Activated naive CD8-positive, alpha-beta T cell treated with anti-CD3 and anti-CD28 coated beads, Interleukin-2, amount 10 ng/mL, durations not matched to agents 7 days and 5 days (primary cell): ENCODE data around the gene POU2F1. TPM values are rescaled to one million over a fixed set of nuclear protein-coding genes. Genes with fewer than 3 reads are reported as not detected.
A peak's percentile ranks its signal among the peaks of the same experiment; 100 is the strongest.

Source experiments
- ATAC-seq: fragments of 150-1000 bp; cut with Tn5 transposase; one replicate; pipeline ENCODE4 v1.10.0; 2021; ENCODE audit warnings: low read depth, moderate library complexity
- POLR2A ChIA-PET: fragments of 350-600 bp; sonication (Branson Sonifier 250); formaldehyde crosslinking; loops from one replicate; lab custom pipeline; 2021; ENCODE audit warnings: antibody characterized with exemption; lab: Charles Lee
- DNase-seq: peaks from one replicate; pipeline ENCODE4 v3.0.0; 2021
- H3K27ac Mint-ChIP-seq: one replicate; pipeline ENCODE4 v1.8.0; 2022; ENCODE audit warnings: mild to moderate bottlenecking, mixed read lengths
- H3K27me3 Mint-ChIP-seq: one replicate; pipeline ENCODE4 v1.8.0; 2022; ENCODE audit warnings: mild to moderate bottlenecking, moderate library complexity, mixed read lengths
- H3K36me3 Mint-ChIP-seq: one replicate; pipeline ENCODE4 v1.8.0; 2021; ENCODE audit warnings: mild to moderate bottlenecking, mixed read lengths
- H3K4me1 Mint-ChIP-seq: one replicate; pipeline ENCODE4 v1.8.0; 2021; ENCODE audit warnings: mixed read lengths
- H3K4me3 Mint-ChIP-seq: one replicate; pipeline ENCODE4 v1.8.0; 2022; ENCODE audit warnings: mild to moderate bottlenecking, moderate library complexity, mixed read lengths
- H3K9me3 Mint-ChIP-seq: one replicate; pipeline ENCODE4 v1.8.0; 2021; ENCODE audit warnings: mixed read lengths
- total RNA-seq, 2 experiments: library from RNA; stranded (reverse); gene quantifications; one replicate each; pipeline ENCODE4 v1.2.3, GENCODE V29; 2021

POU2F1 gene
- total RNA-seq, 2 experiments from 2014 or later = 25.6 to 28.0 TPM

DNA sequence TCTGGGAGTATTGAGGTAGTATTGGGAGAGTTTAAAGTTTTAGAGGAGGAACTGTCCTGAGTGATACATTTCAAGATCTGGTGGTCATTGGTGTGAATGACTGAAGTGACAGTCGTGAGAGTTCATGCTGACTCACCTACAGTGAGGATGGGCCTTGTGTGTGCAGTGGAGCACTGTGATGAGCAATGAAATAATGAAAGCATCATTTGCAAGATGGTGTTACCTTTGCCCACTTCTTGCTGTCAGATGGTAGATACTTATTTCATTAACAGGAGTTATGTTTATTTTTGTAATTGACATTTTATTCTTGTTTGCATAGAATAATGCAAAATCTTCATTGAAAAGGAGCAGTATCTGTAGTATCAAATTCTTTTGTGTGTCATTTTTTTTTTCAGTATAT lies 29.0 kb downstream of the POU2F1 start:
- H3K27ac Mint-ChIP-seq = no peak overlapping the region
- ATAC-seq (no peak), DNase-seq (no peak)
- no peaks in the 10 kb centered on the region for H3K9me3 Mint-ChIP-seq
- H3K4me3 Mint-ChIP-seq = no peak overlapping the region
- H3K27me3 Mint-ChIP-seq = no peaks in the 10 kb centered on the region
- POLR2A ChIA-PET = no interaction called here
- peaks cover 23% of the 10 kb centered on the region for H3K36me3 Mint-ChIP-seq
- peaks cover 10% of the 10 kb centered on the region for H3K4me1 Mint-ChIP-seq

GRCh38 chr1:167250482-167250881 lies 29.8 kb downstream of the POU2F1 start:
- Mint-ChIP-seq H3K4me1 (peaks cover 11% of the 10 kb centered on the region), H3K9me3 (no peaks in the 10 kb centered on the region), H3K4me3 (no peak overlapping the region), H3K27ac (no peak overlapping the region), H3K36me3 (peaks cover 28% of the 10 kb centered on the region), H3K27me3 (no peaks in the 10 kb centered on the region)
- no peak for DNase-seq
- ATAC-seq = no peak
- POLR2A ChIA-PET = no interaction called here

DNA sequence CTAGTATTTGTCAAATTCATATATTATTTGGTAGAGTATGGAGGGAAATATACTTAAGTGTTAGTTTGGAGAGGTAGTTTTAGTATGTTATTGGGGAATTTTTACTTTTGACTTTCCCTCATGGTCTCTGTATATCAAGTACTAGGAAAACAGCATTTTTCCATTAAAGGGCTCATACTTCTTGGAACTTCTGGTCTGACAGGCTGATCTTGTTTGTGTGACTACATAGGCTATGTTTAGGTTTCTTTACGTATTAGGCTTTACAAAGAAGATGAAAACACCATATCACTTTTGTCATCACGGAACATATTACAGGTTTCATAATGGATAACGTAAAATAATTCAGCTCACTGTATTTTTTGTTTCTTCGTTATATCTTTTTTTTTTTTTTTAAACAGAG lies 30.8 kb downstream of the POU2F1 start:
- Mint-ChIP-seq H3K36me3 (peaks cover 31% of the 10 kb centered on the region), H3K9me3 (no peaks in the 10 kb centered on the region), H3K27me3 (no peaks in the 10 kb centered on the region), H3K4me3 (no peak overlapping the region), H3K4me1 (peaks cover 14% of the 10 kb centered on the region), H3K27ac (no peak overlapping the region)
- POLR2A ChIA-PET = interaction anchor here (1.0 kb wide), 1 partner anchor 31 kb away, joined by 3 read pairs; the partner anchor contains the start of gene POU2F1
- ATAC-seq (no peak), DNase-seq (no peak)

GRCh38 chr1:167252986-167253385 lies 32.3 kb downstream of the POU2F1 start:
- H3K4me1 Mint-ChIP-seq = peaks cover 14% of the 10 kb centered on the region
- no peak overlapping the region for H3K4me3 Mint-ChIP-seq
- peaks cover 31% of the 10 kb centered on the region for H3K36me3 Mint-ChIP-seq
- POLR2A ChIA-PET = no interaction called here
- H3K27ac Mint-ChIP-seq = no peak overlapping the region
- no peaks in the 10 kb centered on the region for H3K27me3 Mint-ChIP-seq
- no peaks in the 10 kb centered on the region for H3K9me3 Mint-ChIP-seq
- ATAC-seq (no peak), DNase-seq (no peak)

DNA sequence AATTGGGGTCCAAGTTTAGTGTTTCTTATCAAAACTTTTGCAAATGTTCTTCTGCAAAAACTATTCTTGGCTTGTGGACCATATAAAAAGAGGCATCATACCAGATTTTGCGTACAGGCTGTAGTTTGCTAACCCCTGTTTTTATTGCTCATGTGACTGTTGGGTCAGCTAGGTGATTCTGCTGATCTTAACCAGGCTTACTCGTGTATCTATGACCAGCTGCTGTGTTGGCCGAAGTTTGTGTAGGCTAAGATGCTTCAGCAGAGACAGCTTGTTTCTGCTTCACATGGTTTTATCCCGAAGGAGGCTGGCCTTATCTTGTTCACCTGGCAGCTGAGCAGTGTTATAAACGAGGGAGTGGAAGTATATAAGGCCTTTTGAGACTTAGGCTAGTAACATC lies 38.2 kb downstream of the POU2F1 start:
- no peak overlapping the region for H3K4me3 Mint-ChIP-seq
- no peak overlapping the region for H3K27ac Mint-ChIP-seq
- no peaks in the 10 kb centered on the region for H3K9me3 Mint-ChIP-seq
- H3K4me1 Mint-ChIP-seq = peaks cover 10% of the 10 kb centered on the region
- H3K36me3 Mint-ChIP-seq = peaks cover 16% of the 10 kb centered on the region
- no peak for DNase-seq
- POLR2A ChIA-PET = no interaction called here
- no peaks in the 10 kb centered on the region for H3K27me3 Mint-ChIP-seq
- no peak for ATAC-seq

DNA sequence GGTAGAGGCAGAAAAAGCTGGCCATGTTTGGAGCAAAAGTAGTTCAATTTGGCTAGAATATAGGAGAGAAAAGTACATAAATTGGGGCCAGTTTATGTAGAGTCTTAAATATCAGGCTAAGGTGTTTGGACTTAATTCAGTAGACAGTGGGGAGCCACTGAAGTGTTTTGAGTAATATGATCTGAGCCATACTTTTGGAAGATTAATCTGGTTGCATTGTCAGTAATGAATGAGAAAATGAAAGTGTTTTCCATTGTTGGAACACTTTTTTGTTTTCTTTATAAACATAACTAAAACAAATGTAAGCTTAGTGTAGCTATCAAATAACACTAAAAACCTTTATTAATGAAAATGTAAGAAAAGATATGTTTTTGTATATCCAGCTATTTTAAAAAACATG lies 42.1 kb downstream of the POU2F1 start:
- ATAC-seq = no peak
- H3K36me3 Mint-ChIP-seq = peaks cover 2% of the 10 kb centered on the region
- no peak for DNase-seq
- H3K4me3 Mint-ChIP-seq = no peak overlapping the region
- no peaks in the 10 kb centered on the region for H3K27me3 Mint-ChIP-seq
- peaks cover 11% of the 10 kb centered on the region for H3K4me1 Mint-ChIP-seq
- no peak overlapping the region for H3K27ac Mint-ChIP-seq
- POLR2A ChIA-PET = interaction anchor here (2.5 kb wide), 1 partner anchor 43 kb away, joined by 11 read pairs; the partner anchor contains the start of gene POU2F1
- H3K9me3 Mint-ChIP-seq = no peaks in the 10 kb centered on the region

DNA sequence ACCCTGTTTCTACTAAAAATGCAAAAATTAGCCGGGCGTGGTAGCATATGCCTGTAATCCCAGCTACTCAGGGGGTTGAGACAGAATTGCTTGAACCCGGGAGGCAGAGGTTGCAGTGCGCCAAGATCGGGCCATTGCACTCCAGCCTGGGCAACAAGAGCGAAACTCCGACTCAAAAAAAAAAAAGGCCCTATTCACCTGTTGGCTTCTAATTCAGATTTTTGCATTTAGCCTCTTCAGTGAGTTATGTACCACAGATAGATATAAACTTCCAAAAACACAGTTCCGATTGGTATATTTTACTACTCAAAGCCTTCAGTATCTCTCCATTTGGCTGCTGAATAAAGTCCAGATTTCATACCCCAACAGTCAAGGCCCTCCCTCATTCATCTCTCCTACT lies 42.7 kb downstream of the POU2F1 start:
- ATAC-seq (no peak), DNase-seq (no peak)
- POLR2A ChIA-PET = interaction anchor here (2.5 kb wide), 1 partner anchor 43 kb away, joined by 11 read pairs; the partner anchor contains the start of gene POU2F1
- Mint-ChIP-seq H3K4me1 (peaks cover 15% of the 10 kb centered on the region), H3K27me3 (no peaks in the 10 kb centered on the region), H3K9me3 (no peaks in the 10 kb centered on the region), H3K4me3 (no peak overlapping the region), H3K36me3 (peaks cover 2% of the 10 kb centered on the region), H3K27ac (no peak overlapping the region)

DNA sequence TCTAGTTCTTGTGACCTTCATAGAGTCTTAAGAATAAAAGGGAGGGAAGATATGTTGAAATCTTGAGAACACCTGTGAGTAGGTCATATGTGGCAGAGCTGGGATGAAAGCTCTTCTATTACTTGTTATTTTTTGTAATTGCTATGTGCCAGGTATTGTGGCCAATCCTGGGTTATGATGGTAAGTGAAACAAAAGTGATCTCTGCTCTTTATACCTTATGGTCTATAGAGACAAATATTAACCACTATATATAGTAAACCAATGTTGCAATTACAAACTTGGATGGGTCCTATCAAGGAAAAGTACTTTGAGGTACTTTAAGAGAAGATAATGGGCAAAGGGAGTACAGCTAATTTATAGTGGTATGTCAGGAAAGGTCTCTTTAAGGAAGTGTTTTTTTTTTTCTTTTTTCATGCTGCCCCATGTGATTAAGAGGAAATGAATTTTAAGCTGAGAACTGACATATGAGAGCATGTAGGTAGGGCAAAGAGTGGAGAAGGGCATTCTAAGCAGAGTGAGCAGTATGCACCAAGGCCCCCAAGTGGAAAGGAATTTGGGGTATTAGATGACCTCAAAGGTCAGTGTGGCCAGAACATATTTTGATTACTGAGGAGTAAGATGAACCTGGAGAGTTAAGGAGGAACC lies 43.3 kb downstream of the POU2F1 start:
- Mint-ChIP-seq H3K27ac (no peak overlapping the region), H3K4me1 (peaks cover 18% of the 10 kb centered on the region), H3K9me3 (no peaks in the 10 kb centered on the region), H3K36me3 (peaks cover 2% of the 10 kb centered on the region), H3K27me3 (no peaks in the 10 kb centered on the region), H3K4me3 (no peak overlapping the region)
- ATAC-seq (peak; percentile 69), DNase-seq (no peak)
- POLR2A ChIA-PET = interaction anchor here (0.6 to 2.5 kb wide), 3 partner anchors 43 to 448 kb away, joined by 3 to 11 read pairs (median 4); partner anchors contain the start of gene POU2F1

DNA sequence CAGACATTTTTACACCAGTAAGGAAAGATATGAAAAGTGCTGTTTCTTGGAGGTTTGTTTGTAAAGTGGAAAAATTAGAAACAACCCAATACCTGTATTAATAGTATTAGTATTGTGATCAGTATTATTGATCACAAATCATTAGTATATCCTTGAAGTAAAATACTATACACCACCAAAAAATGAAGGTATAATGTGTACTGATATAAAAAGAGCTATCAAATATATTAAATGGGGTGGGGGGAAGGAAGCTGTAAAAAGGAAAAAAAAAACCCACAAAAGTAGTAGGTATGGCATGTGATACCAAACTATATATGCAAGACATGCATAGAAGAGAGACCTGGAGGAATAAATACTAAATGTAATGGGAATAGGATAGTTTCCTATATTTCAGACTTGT lies 46.3 kb downstream of the POU2F1 start:
- peaks cover 17% of the 10 kb centered on the region for H3K4me1 Mint-ChIP-seq
- H3K36me3 Mint-ChIP-seq = peaks cover 3% of the 10 kb centered on the region
- POLR2A ChIA-PET = interaction anchor here (1.6 to 1.9 kb wide), 2 partner anchors 172 to 251 kb away, joined by 4 to 6 read pairs; partner anchors contain the start of gene CD247
- H3K27ac Mint-ChIP-seq = no peak overlapping the region
- ATAC-seq = no peak
- no peaks in the 10 kb centered on the region for H3K9me3 Mint-ChIP-seq
- no peak for DNase-seq
- no peak overlapping the region for H3K4me3 Mint-ChIP-seq
- H3K27me3 Mint-ChIP-seq = no peaks in the 10 kb centered on the region

DNA sequence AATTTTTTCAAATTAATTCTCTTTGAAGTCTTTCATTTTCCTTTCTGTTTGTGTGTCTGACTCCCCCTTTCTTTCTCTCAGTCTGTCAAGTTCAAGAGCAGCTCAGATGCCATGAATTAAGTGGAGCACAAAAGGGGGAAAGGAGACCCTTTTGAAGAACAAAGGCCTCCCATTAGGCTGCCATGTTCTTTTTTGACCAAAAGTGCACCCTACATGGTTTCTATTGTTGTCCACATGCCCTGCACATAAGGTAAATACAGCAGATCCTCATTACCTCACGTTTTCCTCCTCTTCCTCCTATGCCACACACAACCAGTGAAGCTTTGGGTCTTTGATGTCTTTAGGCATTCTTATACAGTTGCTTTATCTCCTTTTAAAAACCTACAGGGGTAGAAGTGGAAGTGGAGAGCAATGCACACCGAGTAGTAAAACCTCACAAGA lies 47.7 kb downstream of the POU2F1 start:
- Mint-ChIP-seq H3K4me1 (peaks cover 22% of the 10 kb centered on the region), H3K27ac (no peak overlapping the region), H3K4me3 (no peak overlapping the region), H3K27me3 (no peaks in the 10 kb centered on the region), H3K36me3 (peaks cover 3% of the 10 kb centered on the region), H3K9me3 (no peaks in the 10 kb centered on the region)
- POLR2A ChIA-PET = interaction anchor here (1.6 to 1.9 kb wide), 2 partner anchors 170 to 250 kb away, joined by 4 to 6 read pairs; partner anchors contain the start of gene CD247
- ATAC-seq (no peak), DNase-seq (no peak)

DNA sequence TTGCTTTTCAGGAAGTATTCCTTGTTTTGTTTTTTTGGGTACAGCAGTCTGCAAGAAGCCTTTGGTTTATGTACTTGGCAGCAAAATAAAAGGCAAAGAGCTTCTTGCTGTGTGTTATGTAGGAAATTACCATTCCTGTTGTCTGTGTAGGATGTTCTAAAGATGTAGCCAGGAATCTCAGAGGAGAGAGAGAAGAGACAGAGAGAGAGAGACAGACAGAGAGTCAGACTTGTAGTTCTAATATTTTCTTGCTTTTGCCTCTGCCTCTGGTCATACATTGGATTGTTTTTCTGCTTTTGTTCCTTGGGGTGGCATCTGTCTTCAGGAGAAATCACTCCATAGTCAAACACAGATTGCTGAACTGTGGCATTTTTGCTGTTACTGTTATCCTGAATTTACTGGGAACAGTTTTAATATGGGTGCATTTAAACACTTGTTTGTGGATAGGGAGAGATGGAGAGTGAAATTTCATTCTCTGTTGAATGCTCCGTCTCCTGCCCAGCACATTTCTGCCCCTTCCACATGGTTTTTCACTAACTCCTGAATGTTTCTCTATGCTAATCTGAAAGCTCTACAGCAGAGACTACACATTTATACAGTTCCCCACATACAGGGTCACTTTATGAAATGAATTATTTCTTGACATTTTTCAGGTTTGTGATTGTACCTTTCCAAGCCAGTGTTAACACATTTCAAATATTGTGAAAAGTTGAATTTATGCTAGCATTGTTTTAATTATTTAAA lies 49.8 kb downstream of the POU2F1 start:
- POLR2A ChIA-PET = no interaction called here
- ATAC-seq = no peak

DNA sequence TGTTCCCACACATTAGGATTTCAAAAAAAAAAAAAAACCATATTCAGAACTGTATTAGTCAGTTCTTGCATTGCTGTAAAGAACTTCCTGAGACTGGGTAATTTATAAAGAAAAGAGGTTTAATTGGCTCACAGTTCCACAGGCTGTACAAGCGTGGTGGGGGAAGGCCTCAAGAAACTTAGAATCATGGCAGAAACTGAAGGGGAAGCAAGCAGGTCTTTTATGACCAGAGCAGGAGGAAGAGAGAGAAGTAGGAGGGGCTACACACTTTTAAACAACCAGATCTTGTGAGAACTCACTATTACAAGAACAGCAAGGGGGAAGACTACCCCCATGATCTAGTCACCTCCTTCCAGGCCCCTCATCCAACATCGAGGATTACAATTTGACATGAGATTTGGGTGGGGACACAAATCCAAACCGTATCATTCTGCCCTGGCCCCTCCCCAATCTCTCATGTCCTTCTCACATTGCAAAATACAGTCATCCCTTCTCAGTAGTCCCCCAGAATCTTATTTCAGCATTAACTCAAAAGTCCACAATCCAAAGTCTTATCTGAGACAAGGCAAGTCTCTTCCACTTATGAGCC lies 51.8 kb downstream of the POU2F1 start:
- POLR2A ChIA-PET = no interaction called here
- no peak for ATAC-seq
- H3K27me3 Mint-ChIP-seq = no peaks in the 10 kb centered on the region

More for the DNA sequence above, 49.8 kb downstream of the POU2F1 start:
- Mint-ChIP-seq H3K36me3 (peaks cover 3% of the 10 kb centered on the region), H3K27me3 (no peaks in the 10 kb centered on the region), H3K4me3 (no peak overlapping the region), H3K9me3 (no peaks in the 10 kb centered on the region), H3K27ac (no peak overlapping the region), H3K4me1 (peaks cover 24% of the 10 kb centered on the region)
- no peak for DNase-seq

DNA sequence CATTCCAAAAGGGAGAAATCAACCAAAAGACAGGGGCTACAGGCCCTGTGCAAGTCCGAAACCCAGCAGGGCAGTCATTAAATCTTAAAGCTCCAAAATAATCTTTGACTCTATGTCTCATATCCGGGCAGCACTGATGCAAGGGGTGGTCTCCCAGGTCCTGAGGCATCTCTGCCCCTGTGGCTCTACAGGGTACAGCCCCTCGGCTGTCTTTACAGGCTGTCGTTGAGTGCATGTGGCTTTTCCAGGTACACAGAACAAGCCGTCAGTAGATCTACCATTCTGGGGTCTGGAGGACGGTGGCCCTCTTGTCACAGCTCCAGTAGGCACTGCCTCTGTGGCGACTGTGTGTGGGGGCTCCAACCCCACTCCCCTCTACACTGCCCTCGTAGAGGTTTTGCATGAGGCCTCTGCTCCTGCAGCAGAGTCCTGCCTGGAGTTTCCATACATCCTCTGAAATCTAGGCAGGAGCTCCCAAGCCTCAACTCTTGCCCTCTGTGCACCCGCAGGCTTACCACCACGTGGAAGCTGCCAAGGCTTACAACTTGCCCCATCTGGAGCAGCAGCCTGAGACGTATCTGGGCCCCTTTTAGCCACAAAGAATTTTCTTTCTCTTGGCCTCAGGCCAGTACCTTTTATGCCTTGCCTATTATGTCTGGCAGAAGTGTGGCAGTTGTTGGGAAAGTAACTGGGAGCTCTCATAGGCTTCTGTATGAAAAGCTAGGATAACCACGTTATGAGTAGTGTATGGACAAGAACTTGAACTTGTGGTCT lies 52.5 kb downstream of the POU2F1 start:
- ATAC-seq (no peak), DNase-seq (no peak)
- peaks cover 7% of the 10 kb centered on the region for H3K36me3 Mint-ChIP-seq
- H3K9me3 Mint-ChIP-seq = no peaks in the 10 kb centered on the region
- H3K4me3 Mint-ChIP-seq = no peak overlapping the region
- H3K4me1 Mint-ChIP-seq = peaks cover 26% of the 10 kb centered on the region
- no peaks in the 10 kb centered on the region for H3K27me3 Mint-ChIP-seq
- POLR2A ChIA-PET = no interaction called here
- H3K27ac Mint-ChIP-seq = no peak overlapping the region

More for the DNA sequence above, 51.8 kb downstream of the POU2F1 start:
- Mint-ChIP-seq H3K36me3 (peaks cover 7% of the 10 kb centered on the region), H3K27ac (no peak overlapping the region), H3K4me3 (no peak overlapping the region), H3K4me1 (peaks cover 27% of the 10 kb centered on the region), H3K9me3 (no peaks in the 10 kb centered on the region)
- no peak for DNase-seq
